GM19240 (cell line): ENCODE results near the gene ATP5IF1.

ENCODE experiments used
- DNase-seq: peaks from one replicate; pipeline ENCODE4 v3.0.0; 2011; ENCODE audit warnings: low spot score; ENCODE audit not compliant: insufficient read length

Gene ATP5IF1

GRCh38 chr1:28235755-28236655 lies at the start of gene ATP5IF1:
Gene ATP5IF1 (plus strand): TSS chr1:28236124. CDS start chr1:28236184, 60 bp downstream.
- peak; percentile 91 for DNase-seq

- no peak for DNase-seq
Observed at GRCh38 chr1:28190337-28190979, 45.5 kb upstream of the ATP5IF1 start.

GRCh38 chr1:28190996-28191645 lies 44.8 kb upstream of the ATP5IF1 start:
- no peak for DNase-seq

GRCh38 chr1:28193701-28194161 lies 42.2 kb upstream of the ATP5IF1 start:
- DNase-seq, result no peak

- DNase-seq, result no peak
Observed at GRCh38 chr1:28194326-28195035, 41.4 kb upstream of the ATP5IF1 start.

GRCh38 chr1:28195780-28196179 lies 40.1 kb upstream of the ATP5IF1 start:
- no peak for DNase-seq

GRCh38 chr1:28196330-28196729 lies 39.6 kb upstream of the ATP5IF1 start:
- DNase-seq, result no peak

- no peak for DNase-seq
Observed at GRCh38 chr1:28197682-28198415, 38.1 kb upstream of the ATP5IF1 start.

GRCh38 chr1:28199328-28200233 lies 36.3 kb upstream of the ATP5IF1 start:
- peak; percentile 76 for DNase-seq

- no peak for DNase-seq
Observed at GRCh38 chr1:28200234-28200873, 35.6 kb upstream of the ATP5IF1 start.

- DNase-seq, result no peak
Observed at GRCh38 chr1:28205243-28205642, 30.7 kb upstream of the ATP5IF1 start.

GRCh38 chr1:28208818-28209441 lies 27.0 kb upstream of the ATP5IF1 start:
- peak; percentile 29 for DNase-seq

- no peak for DNase-seq
Observed at GRCh38 chr1:28209700-28210099, 26.2 kb upstream of the ATP5IF1 start.

- no peak for DNase-seq
Observed at GRCh38 chr1:28213315-28213714, 22.6 kb upstream of the ATP5IF1 start.

GRCh38 chr1:28229089-28229488 lies 6.8 kb upstream of the ATP5IF1 start:
- DNase-seq, result no peak

GRCh38 chr1:28229996-28230395 lies 5.9 kb upstream of the ATP5IF1 start:
- no peak for DNase-seq

GRCh38 chr1:28232558-28233263 lies 3.2 kb upstream of the ATP5IF1 start, which contains the start of gene DNAJC8:
Gene DNAJC8 (minus strand): TSS chr1:28233029. CDS start chr1:28232998, 31 bp downstream.
- DNase-seq, result peak; percentile 73

- DNase-seq, result no peak
Observed at GRCh38 chr1:28233264-28233606, 2.7 kb upstream of the ATP5IF1 start.
